Fibroblast of the aortic adventitia (primary cell): ENCODE results near the gene SACS. TPM values are rescaled to one million over a fixed set of nuclear protein-coding genes. Genes with fewer than 3 reads are reported as not detected.
A peak's percentile ranks its signal among the peaks of the same experiment; 100 is the strongest.

Source experiments
- DNase-seq: peaks from one replicate; pipeline ENCODE4 v3.0.0-alpha.2; 2010; ENCODE audit warnings: low read depth
- H3K4me3 ChIP-seq: 2 replicates; pipeline ENCODE4 v1.5.1; 2011; ENCODE audit warnings: low read depth, mild to moderate bottlenecking, control low read depth, low read length, moderate library complexity
- CTCF ChIP-seq: IDR thresholded peaks from 2 replicates; pipeline ENCODE4 v1.5.1; 2011; ENCODE audit warnings: mild to moderate bottlenecking, low read length, control low read depth, inconsistent platforms; ENCODE audit not compliant: insufficient read depth
- total RNA-seq: library from RNA; depleted of rRNA; stranded (reverse); fragments of >200 nt; gene quantifications from 2 replicates; pipeline ENCODE4 v1.2.3, GENCODE V29; 2012; ENCODE audit warnings: low replicate concordance

Gene SACS
- total RNA-seq, 1 donor, result 66.2 TPM

GRCh38 chr13:23394821-23395220, 38.7 kb downstream of the SACS start:
- no peak for TF ChIP-seq CTCF
- no peak overlapping the region for H3K4me3 ChIP-seq
- DNase-seq, result no peak

- no peak for TF ChIP-seq CTCF
- H3K4me3 ChIP-seq, result no peak overlapping the region
- DNase-seq, result no peak
Measured at GRCh38 chr13:23392925-23393645, 40.4 kb downstream of the SACS start.

- H3K4me3 ChIP-seq, result no peak overlapping the region
- no peak for DNase-seq
- no peak for TF ChIP-seq CTCF
Measured at GRCh38 chr13:23392313-23392712, 41.2 kb downstream of the SACS start.

GRCh38 chr13:23391752-23392151, 41.8 kb downstream of the SACS start:
- H3K4me3 ChIP-seq, result no peak overlapping the region
- no peak for TF ChIP-seq CTCF
- DNase-seq, result peak; percentile 32

- no peak for DNase-seq
- no peak overlapping the region for H3K4me3 ChIP-seq
- TF ChIP-seq CTCF, result no peak
Measured at GRCh38 chr13:23386533-23386932, 47.0 kb downstream of the SACS start.

- H3K4me3 ChIP-seq, result no peak overlapping the region
- no peak for TF ChIP-seq CTCF
- DNase-seq, result no peak
Measured at GRCh38 chr13:23385931-23386330, 47.6 kb downstream of the SACS start.

GRCh38 chr13:23384111-23384510, 49.4 kb downstream of the SACS start:
- DNase-seq, result peak; percentile 15
- H3K4me3 ChIP-seq, result no peak overlapping the region
- TF ChIP-seq CTCF, result no peak
